K562 (cell line): Measurements from ENCODE around the gene DAB2IP. TPM values are rescaled to one million over a fixed set of nuclear protein-coding genes. Genes with fewer than 3 reads are reported as not detected.

Experiments used
- ATAC-seq: fragments of 200-7000 bp; cut with Tn5 transposase; 3 replicates; pipeline ENCODE4 v1.9.1; 2020; ENCODE audit warnings: moderate library complexity
- BruUV-seq: library from RNA; stranded (reverse); fragments of 400-500 nt; replicated peaks from 2 replicates; lab custom pipeline; 2021; lab: Mats Ljungman, UMichigan
- CTCF ChIA-PET: fragments of 300-600 bp; formaldehyde crosslinking; extraction: SDS; loops from one replicate; lab custom pipeline; 2021; ENCODE audit warnings: low intra/inter-chr PET ratio; lab: Yijun Ruan, JAX
- POLR2A ChIA-PET: fragments of 300-600, 350-650 bp; sonication (Branson Sonifier 250); formaldehyde crosslinking; extraction: SDS; loops from one replicate; lab custom pipeline; 2021; ENCODE audit warnings: antibody characterized with exemption, inconsistent platforms; lab: Yijun Ruan, JAX
- DNase-seq, 4 experiments: peaks; one replicate each; pipeline versions ENCODE4 v3.0.0 to v3.0.0-alpha.2; 2011 to 2018; ENCODE audit warnings: low spot score in 3 of 4, mixed read lengths in 3 of 4; ENCODE audit errors: extremely low read depth in 1 of 4
- FAIRE-seq: peaks from 2 replicates; lab custom pipeline; 2011; peaks lifted over from hg19 to GRCh38; lab: Jason Lieb, UNC
- H2AFZ ChIP-seq: 2 replicates; pipeline ENCODE4 v1.6.0; 2011; ENCODE audit warnings: low read depth, low read length, control low read depth, inconsistent platforms
- H3K27ac ChIP-seq: fragments of 200-600 bp; 3 replicates; pipeline ENCODE4 v1.8.0; 2011; ENCODE audit warnings: low read depth, mild to moderate bottlenecking, control low read depth, inconsistent platforms, low read length, moderate library complexity, mixed read lengths; ENCODE audit errors: extremely low read depth
- H3K27me3 ChIP-seq, 2 experiments: fragments of 300-600 bp in 1 of 2; 2 replicates in 1 of 2; 3 replicates in 1 of 2; pipeline versions ENCODE4 v1.6.0 to v1.8.0; 2011; ENCODE audit warnings: inconsistent platforms in 2 of 2, low read length in 2 of 2, mild to moderate bottlenecking in 1 of 2, mixed read lengths in 1 of 2, moderate library complexity in 1 of 2; ENCODE audit not compliant: control insufficient read depth in 2 of 2, insufficient read depth in 2 of 2
- H3K36me3 ChIP-seq: fragments of 300-600 bp; 3 replicates; pipeline ENCODE4 v1.8.0; 2011; ENCODE audit warnings: mild to moderate bottlenecking, low read length, inconsistent platforms; ENCODE audit not compliant: control insufficient read depth, insufficient read depth
- H3K4me1 ChIP-seq, 2 experiments: fragments of 200-600 bp in 1 of 2; replicated peaks in 1 of 2; 2 replicates in 1 of 2; 3 replicates in 1 of 2; pipeline versions ENCODE4 v1.5.1 to v1.8.0; 2011; ENCODE audit warnings: inconsistent platforms in 2 of 2, low read length in 2 of 2, mild to moderate bottlenecking in 1 of 2, mixed read lengths in 1 of 2, moderate library complexity in 1 of 2; ENCODE audit not compliant: control insufficient read depth in 2 of 2, insufficient read depth in 2 of 2
- H3K4me2 ChIP-seq: 2 replicates; pipeline ENCODE4 v1.6.1; 2011; ENCODE audit warnings: low read length, control low read depth, inconsistent platforms, mixed read lengths; ENCODE audit not compliant: insufficient read depth
- H3K4me3 ChIP-seq: fragments of 200-600 bp; sonication (generic), shearing (Covaris generic); 2 replicates; pipeline ENCODE4 v1.5.1; 2016; ENCODE audit warnings: control low read depth, inconsistent platforms
- H3K79me2 ChIP-seq: fragments of 200-600 bp; 3 replicates; pipeline ENCODE4 v1.8.0; 2011; ENCODE audit warnings: low read length, inconsistent platforms; ENCODE audit not compliant: control insufficient read depth, insufficient read depth
- H3K9ac ChIP-seq, 2 experiments: 2 replicates each; pipeline versions ENCODE4 v1.6.0 to v1.6.1; 2011; ENCODE audit warnings: low read depth in 2 of 2, low read length in 2 of 2, control low read depth in 1 of 2, inconsistent platforms in 1 of 2, mild to moderate bottlenecking in 1 of 2, mixed read lengths in 1 of 2; ENCODE audit not compliant: insufficient read depth in 1 of 2
- H3K9me1 ChIP-seq: one replicate; pipeline ENCODE4 v1.6.0; 2011; ENCODE audit warnings: inconsistent platforms, mild to moderate bottlenecking, low read length, moderate library complexity; ENCODE audit not compliant: control insufficient read depth, insufficient read depth
- H3K9me3 ChIP-seq: replicated peaks from 2 replicates; pipeline ENCODE4 v1.5.1; 2011; ENCODE audit warnings: low read depth, low read length, inconsistent platforms; ENCODE audit not compliant: control insufficient read depth, insufficient read depth
- H4K20me1 ChIP-seq: replicated peaks from 2 replicates; pipeline ENCODE4 v1.6.1; 2011; ENCODE audit warnings: low read length, inconsistent platforms, mixed read lengths; ENCODE audit not compliant: control insufficient read depth, insufficient read depth
- ARID3B ChIP-seq: fragments of 250-450 bp; sonication (Bioruptor Pico); IDR thresholded peaks from 2 replicates; pipeline ENCODE4 v1.4.0; 2020; ENCODE audit warnings: borderline replicate concordance
- E2F8 ChIP-seq: fragments of 450-650 bp; IDR thresholded peaks from 2 replicates; pipeline ENCODE4 v1.7.1; 2018; ENCODE audit warnings: mild to moderate bottlenecking, low read depth; ENCODE audit not compliant: partially characterized antibody
- ELK1 ChIP-seq: sonication (generic); formaldehyde crosslinking; IDR thresholded peaks from 2 replicates; pipeline ENCODE4 v1.8.1; 2022; ENCODE audit warnings: missing genetic modification reagents
- MECOM ChIP-seq: fragments of 250-450 bp; sonication (Bioruptor Pico); IDR thresholded peaks from 2 replicates; pipeline ENCODE4 v1.8.0; 2022; ENCODE audit warnings: inconsistent platforms
- MEF2A ChIP-seq: IDR thresholded peaks from 2 replicates; pipeline ENCODE4 v1.6.1; 2011; ENCODE audit warnings: low read depth, mild to moderate bottlenecking, low read length, moderate library complexity; ENCODE audit not compliant: control insufficient read depth
- TAF15 ChIP-seq: fragments of 200-400 bp; formaldehyde crosslinking; IDR thresholded peaks from 2 replicates; pipeline ENCODE4 v1.6.1; 2017; ENCODE audit warnings: mild to moderate bottlenecking, low read depth, low read length, moderate library complexity
- WGBS: fragments of 100-300 bp; shearing (Covaris generic); methylation state at CpG from one replicate; pipeline ENCODE4 v1.1.6; 2016; ENCODE audit warnings: low coverage, mixed read lengths; ENCODE audit not compliant: insufficient coverage; ENCODE audit errors: missing lambda C conversion rate; 5-methylcytosine and 5-hydroxymethylcytosine counted together
- in situ Hi-C: fragments of 300-500 bp; cut with MboI; formaldehyde crosslinking; loops from 4 replicates; pipeline ENCODE4 v1.15.0; 2018; ENCODE audit warnings: inconsistent platforms, mixed read lengths
- intact Hi-C: fragments of 100-400 bp; cut with micrococcal nuclease; formaldehyde crosslinking; loops from 2 replicates; pipeline ENCODE4 v1.14.2; 2022
- polyA plus RNA-seq, 8 experiments: library from polyadenylated mRNA; depleted of rRNA in 4 of 8; stranded (reverse) in 5 of 8; unstranded in 3 of 8; fragments of >200 nt; fragmentation: Nextera tagmentation in 2 of 8; fragmentation: Illumina TruSeq in 1 of 8; extraction: Ambion mirVana in 2 of 8; extraction: Trizol in 1 of 8; gene quantifications; 2 replicates each; pipeline versions ENCODE4 v1.2.1 to v1.2.3, GENCODE V29; 2011 to 2014; ENCODE audit warnings: inconsistent platforms in 1 of 8, missing spikeins in 1 of 8
- total RNA-seq, 7 experiments: library from RNA; depleted of rRNA in 6 of 7; stranded (reverse); fragments of >200 nt in 6 of 7; fragmentation: Illumina TruSeq in 2 of 7; extraction: Trizol in 2 of 7; gene quantifications; 2 replicates each; pipeline versions ENCODE4 v1.2.1 to v1.2.3, GENCODE V29; 2011 to 2021; ENCODE audit warnings: low replicate concordance in 1 of 7

The DAB2IP gene
- total and polyA plus RNA-seq, 9 of the 15 experiments (the other 6 are each of a cell fraction or from before 2014, with no cell fraction given), result 0.04 to 0.31 (median 0.08) TPM; not detected in 5

- Histone ChIP-seq H3K4me3 (no peak overlapping the region), H2AFZ (no peak overlapping the region), H3K27me3 (peaks cover 8 to 58% of the 10 kb centered on the region in 2 experiments; a peak in 4 of 5 replicates), H4K20me1 (peaks cover 28% of the 10 kb centered on the region), H3K9ac (no peak overlapping the region), H3K9me1 (no peaks in the 10 kb centered on the region), H3K9me3 (no peaks in the 10 kb centered on the region), H3K27ac (no peak overlapping the region), H3K36me3 (no peaks in the 10 kb centered on the region), H3K4me2 (no peak overlapping the region), H3K4me1 (no peaks in the 10 kb centered on the region), H3K79me2 (no peaks in the 10 kb centered on the region)
- WGBS, result 2% methylated on average over 5 of the region's 5 CpGs
- DNase-seq (no peak), FAIRE-seq (no peak), ATAC-seq (no peak)
- intact Hi-C loops (no loop called here), in situ Hi-C loops (no loop called here)
- ChIA-PET POLR2A (no interaction called here), CTCF (no interaction called here)
- TF ChIP-seq ARID3B (CRISPR knock-in tag), result no peak
- no peak for TF ChIP-seq E2F8
- no peak for TF ChIP-seq TAF15
- no peak for TF ChIP-seq MECOM
- TF ChIP-seq MEF2A, result no peak
- TF ChIP-seq ELK1, result no peak
- BruUV-seq, result no TSS peak
Measured at GRCh38 chr9:121714873-121715272, 63.4 kb downstream of the DAB2IP start.
